Measurements from ENCODE around the gene ATP9A.

GRCh38 chr20:51563174-51563485, 205.1 kb downstream of the ATP9A start:
- no peak for TF ChIP-seq CTCF (optimal IDR thresholded peaks at IDR 0.05 in 1 of 3, IDR thresholded peaks at IDR 0.05 in 1 of 3, conservative IDR thresholded peaks at IDR 0.05 in 1 of 3; ENCODE audit: extremely low read depth in 1 of 3, insufficient read depth in 2 of 3, low read length in 3 of 3)
- no peak for TF ChIP-seq EZH2 (IDR thresholded peaks at IDR 0.05; ENCODE audit: low read length)
